ENCODE data around the gene ANTXR1. TPM values are rescaled to one million over a fixed set of nuclear protein-coding genes. Genes with fewer than 3 reads are reported as not detected.
A peak's percentile ranks its signal among the peaks of the same experiment; 100 is the strongest.

Gene ANTXR1
- total RNA-seq, 8 experiments from 2014 or later = 5.2 to 259 (median 39.8) TPM

DNA sequence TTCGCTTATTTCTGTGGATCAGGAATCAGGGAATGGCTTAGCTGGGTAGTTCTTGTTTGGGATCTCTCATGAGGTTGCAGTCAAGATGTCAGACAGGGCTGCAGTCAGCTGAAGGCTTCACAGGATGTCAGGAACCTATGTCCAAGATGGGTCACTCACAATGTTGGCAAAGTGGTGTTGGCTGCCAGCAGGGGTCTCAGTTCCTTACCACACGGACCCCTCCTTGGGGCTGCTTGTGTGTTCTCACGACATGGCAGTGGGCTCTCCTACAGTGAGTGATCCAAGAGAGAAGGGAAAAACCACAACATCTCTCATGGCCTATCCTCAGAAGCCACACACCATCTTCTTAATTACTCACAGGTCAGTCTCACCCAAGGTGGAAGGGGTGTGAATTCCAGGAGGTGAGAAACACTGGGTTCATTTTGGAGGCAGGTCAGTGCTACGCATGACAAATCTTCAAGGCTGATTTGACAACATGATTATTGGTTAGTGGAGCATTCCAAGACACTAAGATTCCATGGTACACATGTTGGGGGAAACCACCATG lies 1.3 kb upstream of the ANTXR1 start:
- Histone ChIP-seq H3K4me3 (no peak overlapping the region), H3K27ac (no peak overlapping the region), H3K4me1 (replicated peaks in 1 of 2) (peaks cover 6% of the 10 kb centered on the region in 2 donors)
- WGBS, 10 experiments = 17 to 100% (median 50%) methylated on average over 1 to 3 of the region's 4 CpGs; no CpG with 5 or more reads in 1 of the 10 experiments
- ATAC-seq (replicated peaks in 6 of 8) = no peak
- in situ Hi-C loops (cut with MboI; ENCODE audit: low pct_unique_long_range_greater_than_20kb in 2 of 9, low sequenced_read_pairs in 9 of 9, unreplicated experiment in 9 of 9) = loop anchor here in 7 of 9 experiments (25.0 kb wide), 2 partner anchors 276 to 301 kb away; no protein-coding TSS in a partner anchor

DNA sequence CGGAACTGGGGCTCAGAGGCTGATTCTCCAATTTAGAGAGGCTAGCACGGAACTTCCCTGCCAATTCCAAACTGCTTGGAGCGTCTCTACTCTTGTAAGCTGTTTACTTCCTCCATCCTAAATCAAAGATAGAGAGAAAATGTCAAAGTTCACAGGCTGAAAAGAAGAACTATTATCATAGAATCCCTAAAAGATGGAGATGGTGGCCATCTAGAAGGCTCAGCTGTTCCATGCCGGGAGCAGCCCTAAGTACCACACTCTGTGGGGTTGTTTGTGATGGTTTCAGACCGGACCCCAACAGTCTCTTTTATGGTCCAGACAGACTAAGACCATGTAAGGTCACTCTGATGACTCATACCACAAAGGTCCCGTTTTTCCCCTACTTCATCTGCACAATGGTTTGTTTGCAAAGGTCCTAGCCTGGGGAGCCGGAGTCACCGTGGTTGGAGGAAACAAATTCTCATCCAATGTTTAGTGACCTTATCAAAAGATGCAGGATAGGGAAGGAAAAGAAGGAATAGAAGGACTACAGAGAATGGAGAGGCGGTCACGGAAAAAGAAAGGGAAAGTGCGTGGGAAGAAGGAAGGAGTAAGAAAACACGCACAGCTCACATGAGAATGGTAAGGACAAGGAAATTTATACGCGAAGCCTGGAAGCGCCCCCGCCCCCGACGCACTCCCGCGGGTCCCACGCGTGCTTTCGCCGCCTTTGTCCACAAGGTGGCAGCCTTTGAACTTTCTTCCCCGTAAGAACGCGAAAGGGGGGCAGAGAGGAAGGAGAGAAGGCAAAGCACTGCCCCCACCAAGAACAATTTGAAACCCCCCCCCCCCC lies 453 bp upstream of the ANTXR1 start:
- in situ Hi-C loops (cut with MboI; ENCODE audit: low pct_unique_long_range_greater_than_20kb in 2 of 9, low sequenced_read_pairs in 9 of 9, unreplicated experiment in 9 of 9) = loop anchor here in 7 of 9 experiments (25.0 kb wide), 2 partner anchors 275 to 300 kb away; no protein-coding TSS in a partner anchor
- peaks cover 6% of the 10 kb centered on the region in 2 donors for H3K4me1 ChIP-seq (replicated peaks in 1 of 2)
- H3K27ac ChIP-seq = no peak overlapping the region
- ATAC-seq (replicated peaks in 6 of 8) = peak; percentile 38 to 68 (median 55)
- whole genome bisulfite sequencing, 10 experiments = 11 to 45% (median 26%) methylated on average over 1 to 20 of the region's 27 CpGs; no CpG with 5 or more reads in 1 of the 10 experiments
- H3K4me3 ChIP-seq = peak overlapping the region; percentile 61 to 86 (median 75)

- H3K4me3 ChIP-seq = peak overlapping the region; percentile 61 to 86 (median 75)
- in situ Hi-C loops (cut with MboI; ENCODE audit: low pct_unique_long_range_greater_than_20kb in 2 of 9, low sequenced_read_pairs in 9 of 9, unreplicated experiment in 9 of 9) = loop anchor here in 7 of 9 experiments (25.0 kb wide), 2 partner anchors 273 to 298 kb away; no protein-coding TSS in a partner anchor
- peaks cover 6% of the 10 kb centered on the region in 2 donors for H3K4me1 ChIP-seq (replicated peaks in 1 of 2)
- H3K27ac ChIP-seq = no peak overlapping the region
- ATAC-seq (replicated peaks in 6 of 8) = peak in 2 of 8 experiments; percentile 8 to 9
- WGBS, 10 experiments = 0 to 6% (median 0%) methylated on average over 1 to 14 of the region's 20 CpGs; no CpG with 5 or more reads in 1 of the 10 experiments
Observed at GRCh38 chr2:69013840-69014821, 1.2 kb downstream of the ANTXR1 start.

DNA sequence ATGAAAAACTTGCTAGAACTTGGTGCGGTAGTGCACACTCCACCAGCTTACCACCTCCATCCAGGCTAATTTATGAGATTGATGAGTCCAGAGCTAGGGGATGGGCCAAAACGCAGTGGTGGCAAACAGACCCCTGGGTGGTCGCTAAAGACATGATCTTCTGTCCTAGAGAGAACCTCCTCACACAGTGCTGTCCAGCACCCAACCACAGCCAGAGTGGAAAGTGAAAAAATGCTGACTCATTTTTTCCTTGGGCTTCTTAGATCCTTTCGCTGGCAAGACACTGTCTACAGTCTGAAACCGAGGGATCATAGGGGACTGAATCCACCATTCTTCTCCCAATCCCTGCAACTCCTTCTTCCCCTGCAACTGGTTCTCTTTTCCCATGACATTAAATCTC lies 4.1 kb downstream of the ANTXR1 start:
- ATAC-seq (replicated peaks in 6 of 8) = peak in 3 of 8 experiments; percentile 2 to 7 (median 3)
- Histone ChIP-seq H3K4me3 (no peak overlapping the region), H3K4me1 (replicated peaks in 1 of 2) (peaks cover 8 to 20% of the 10 kb centered on the region in 2 donors), H3K27ac (no peak overlapping the region)
- WGBS, 10 experiments = 0 to 100% (median 73%) methylated on average over 1 to 4 of the region's 5 CpGs; no CpG with 5 or more reads in 3 of the 10 experiments
- in situ Hi-C loops (cut with MboI; ENCODE audit: low pct_unique_long_range_greater_than_20kb in 2 of 9, low sequenced_read_pairs in 9 of 9, unreplicated experiment in 9 of 9) = loop anchor here in 7 of 9 experiments (25.0 kb wide), 2 partner anchors 270 to 295 kb away; no protein-coding TSS in a partner anchor

DNA sequence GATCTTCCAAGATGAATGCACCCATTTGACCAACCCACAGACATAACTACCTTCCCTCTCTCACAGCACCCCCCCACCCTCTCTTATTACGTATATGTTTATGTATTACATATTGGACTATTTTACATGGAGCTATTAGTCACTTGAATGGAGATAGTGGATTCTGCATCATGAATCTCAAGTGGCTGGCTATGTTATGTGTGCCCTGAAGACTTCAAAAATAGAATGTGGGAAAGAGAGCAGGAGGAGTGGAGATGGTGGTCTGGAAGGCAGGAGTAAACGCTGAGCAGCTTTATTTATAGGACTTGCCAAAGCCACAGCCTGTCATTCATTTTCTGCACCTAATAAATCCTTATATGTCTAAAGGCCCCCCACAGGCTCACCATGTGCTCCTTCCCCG lies 4.9 kb downstream of the ANTXR1 start:
- peak in 1 of 8 experiments; percentile 1 for ATAC-seq (replicated peaks in 6 of 8)
- WGBS, 10 experiments = 0 to 100% (median 71%) methylated on average over 1 to 2 of the region's 3 CpGs; no CpG with 5 or more reads in 3 of the 10 experiments
- no peak overlapping the region for H3K4me3 ChIP-seq
- H3K4me1 ChIP-seq (replicated peaks in 1 of 2) = peaks cover 8 to 20% of the 10 kb centered on the region in 2 donors
- no peak overlapping the region for H3K27ac ChIP-seq
- in situ Hi-C loops (cut with MboI; ENCODE audit: low pct_unique_long_range_greater_than_20kb in 2 of 9, low sequenced_read_pairs in 9 of 9, unreplicated experiment in 9 of 9) = loop anchor here in 7 of 9 experiments (25.0 kb wide), 2 partner anchors 269 to 294 kb away; no protein-coding TSS in a partner anchor

DNA sequence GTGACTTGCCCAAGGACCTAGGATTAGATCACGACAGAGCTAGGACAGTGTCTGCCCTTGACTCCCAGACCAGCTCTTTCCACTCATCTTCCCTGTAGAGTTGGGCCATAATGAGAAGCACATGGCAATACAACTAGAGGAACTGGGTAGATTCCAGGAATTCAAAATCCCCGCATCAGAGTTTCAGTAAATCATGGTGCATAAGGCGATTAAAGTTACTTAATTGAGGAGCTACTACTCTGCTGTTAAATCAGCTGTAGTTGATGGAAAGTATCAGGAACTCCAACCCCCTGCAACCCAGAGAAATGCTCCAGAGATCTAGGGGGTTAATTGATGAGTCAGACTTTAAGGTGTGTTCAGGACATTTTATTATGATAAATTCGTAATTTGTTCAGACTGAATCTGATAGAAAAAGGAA lies 5.7 kb downstream of the ANTXR1 start:
- ATAC-seq (replicated peaks in 6 of 8) = peak in 2 of 8 experiments; percentile 4 to 11
- in situ Hi-C loops (cut with MboI; ENCODE audit: low pct_unique_long_range_greater_than_20kb in 2 of 9, low sequenced_read_pairs in 9 of 9, unreplicated experiment in 9 of 9) = loop anchor here in 7 of 9 experiments (25.0 kb wide), 2 partner anchors 269 to 294 kb away; no protein-coding TSS in a partner anchor
- Histone ChIP-seq H3K4me3 (no peak overlapping the region), H3K4me1 (replicated peaks in 1 of 2) (peaks cover 8 to 20% of the 10 kb centered on the region in 2 donors), H3K27ac (no peak overlapping the region)
- 0 to 100% (median 41%) methylated on average over 1 to 4 of the region's 4 CpGs; no CpG with 5 or more reads in 2 of the 10 experiments for WGBS, 10 experiments

GRCh38 chr2:69020496-69021426 lies 7.8 kb downstream of the ANTXR1 start:
- peak in 5 of 8 experiments; percentile 6 to 47 (median 22) for ATAC-seq (replicated peaks in 6 of 8)
- Histone ChIP-seq H3K4me3 (no peak overlapping the region), H3K4me1 (replicated peaks in 1 of 2) (peaks cover 2 to 13% of the 10 kb centered on the region in 2 donors), H3K27ac (no peak overlapping the region)
- in situ Hi-C loops (cut with MboI; ENCODE audit: low pct_unique_long_range_greater_than_20kb in 2 of 9, low sequenced_read_pairs in 9 of 9, unreplicated experiment in 9 of 9) = loop anchor here in 7 of 9 experiments (25.0 kb wide), 2 partner anchors 267 to 292 kb away; no protein-coding TSS in a partner anchor
- WGBS, 10 experiments = 3 to 100% (median 75%) methylated on average over 1 to 8 of the region's 8 CpGs; no CpG with 5 or more reads in 1 of the 10 experiments

GRCh38 chr2:69021727-69022126 lies 8.7 kb downstream of the ANTXR1 start:
- in situ Hi-C loops (cut with MboI; ENCODE audit: low pct_unique_long_range_greater_than_20kb in 2 of 9, low sequenced_read_pairs in 9 of 9, unreplicated experiment in 9 of 9) = loop anchor here in 7 of 9 experiments (25.0 kb wide), 2 partner anchors 266 to 291 kb away; no protein-coding TSS in a partner anchor
- H3K27ac ChIP-seq = no peak overlapping the region
- peak in 3 of 8 experiments; percentile 35 to 54 (median 50) for ATAC-seq (replicated peaks in 6 of 8)
- H3K4me1 ChIP-seq (replicated peaks in 1 of 2) = peaks cover 2 to 13% of the 10 kb centered on the region in 2 donors
- no peak overlapping the region for H3K4me3 ChIP-seq
- 0 to 100% (median 90%) methylated on average over 1 to 3 of the region's 4 CpGs; no CpG with 5 or more reads in 1 of the 10 experiments for WGBS, 10 experiments

GRCh38 chr2:69022548-69022947 lies 9.6 kb downstream of the ANTXR1 start:
- Histone ChIP-seq H3K4me3 (no peak overlapping the region), H3K4me1 (replicated peaks in 1 of 2) (peaks cover 2 to 13% of the 10 kb centered on the region in 2 donors), H3K27ac (no peak overlapping the region)
- 13 to 100% (median 100%) methylated on average over 1 of the region's 1 CpG; no CpG with 5 or more reads in 7 of the 10 experiments for WGBS, 10 experiments
- ATAC-seq (replicated peaks in 6 of 8) = peak in 1 of 8 experiments; percentile 5
- in situ Hi-C loops (cut with MboI; ENCODE audit: low pct_unique_long_range_greater_than_20kb in 2 of 9, low sequenced_read_pairs in 9 of 9, unreplicated experiment in 9 of 9) = loop anchor here in 7 of 9 experiments (25.0 kb wide), 2 partner anchors 265 to 290 kb away; no protein-coding TSS in a partner anchor

DNA sequence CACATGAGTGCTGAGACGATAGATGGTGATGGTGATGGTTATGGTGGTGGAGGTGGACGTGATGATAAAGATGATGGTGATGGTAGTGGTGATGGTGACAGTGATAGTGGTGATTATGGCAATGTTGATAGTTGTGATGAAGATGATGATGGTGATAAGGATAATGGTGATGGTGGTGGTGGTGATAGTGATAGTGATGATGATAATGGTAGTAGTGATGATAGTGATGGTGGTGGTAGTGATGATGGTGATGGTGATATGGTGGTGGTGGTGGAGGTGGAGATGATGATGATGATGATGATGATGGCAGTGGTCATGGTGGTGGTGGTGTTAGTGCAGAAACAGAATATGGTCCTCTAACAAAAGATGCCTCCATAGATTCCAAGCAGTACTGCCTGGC lies 10.3 kb downstream of the ANTXR1 start:
- Histone ChIP-seq H3K27ac (no peak overlapping the region), H3K4me3 (no peak overlapping the region), H3K4me1 (replicated peaks in 1 of 2) (peaks cover 2 to 13% of the 10 kb centered on the region in 2 donors)
- in situ Hi-C loops (cut with MboI; ENCODE audit: low pct_unique_long_range_greater_than_20kb in 2 of 9, low sequenced_read_pairs in 9 of 9, unreplicated experiment in 9 of 9) = loop anchor here in 7 of 9 experiments (25.0 kb wide), 2 partner anchors 264 to 289 kb away; no protein-coding TSS in a partner anchor
- 95 to 100% (median 100%) methylated on average over 1 to 2 of the region's 2 CpGs; no CpG with 5 or more reads in 4 of the 10 experiments for WGBS, 10 experiments
- ATAC-seq (replicated peaks in 6 of 8) = no peak

DNA sequence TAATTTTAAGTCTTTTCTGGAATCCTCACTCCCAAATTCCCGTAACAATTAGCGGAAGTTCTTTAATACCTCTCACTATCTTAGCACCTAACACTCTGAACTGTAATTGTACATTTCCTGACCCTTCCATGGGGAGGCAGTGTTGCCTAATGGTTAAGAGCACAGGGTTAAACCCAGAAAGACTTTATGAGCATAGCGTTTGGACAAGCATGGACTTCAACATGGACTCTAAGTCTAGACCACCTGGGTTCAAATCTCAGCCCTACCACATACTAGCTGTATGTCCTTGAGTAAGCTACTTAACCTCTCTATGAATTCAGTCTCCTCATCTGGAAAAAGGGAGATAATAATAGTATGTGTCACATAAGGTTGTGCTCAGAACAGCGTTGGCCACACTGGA lies 13.0 kb downstream of the ANTXR1 start:
- ATAC-seq (replicated peaks in 6 of 8) = peak in 2 of 8 experiments; percentile 19 to 30
- Histone ChIP-seq H3K4me1 (replicated peaks in 1 of 2) (peaks cover 7 to 10% of the 10 kb centered on the region in 2 donors), H3K4me3 (no peak overlapping the region), H3K27ac (no peak overlapping the region)
- WGBS, 10 experiments = 67 to 100% (median 84%) methylated on average over 2 to 4 of the region's 4 CpGs; no CpG with 5 or more reads in 2 of the 10 experiments
- in situ Hi-C loops (cut with MboI; ENCODE audit: low pct_unique_long_range_greater_than_20kb in 2 of 9, low sequenced_read_pairs in 9 of 9, unreplicated experiment in 9 of 9) = loop anchor here in 1 of 9 experiments (25.0 kb wide), 1 partner anchor 286 kb away; no protein-coding TSS in a partner anchor

All from motor neuron (in vitro differentiated cells).